ENCODE data around the gene HYKK. TPM values are rescaled to one million over a fixed set of nuclear protein-coding genes. Genes with fewer than 3 reads are reported as not detected.
"Not testable (repeated sequence)": the region's sequence is repeated elsewhere in the genome, so short reads cannot be mapped to it uniquely, and the experiment has no call there.

HYKK gene
- total RNA-seq, 1 donor, result 5.1 TPM

- H3K4me1 ChIP-seq (ENCODE audit: insufficient read depth, low read length), result peaks cover 11% of the 10 kb centered on the region
- no peaks in the 10 kb centered on the region for H3K79me2 ChIP-seq (ENCODE audit: insufficient read depth, low read length)
- no peaks in the 10 kb centered on the region for H3K27me3 ChIP-seq (ENCODE audit: insufficient read depth, low read length)
- TF ChIP-seq, protein P1, sequence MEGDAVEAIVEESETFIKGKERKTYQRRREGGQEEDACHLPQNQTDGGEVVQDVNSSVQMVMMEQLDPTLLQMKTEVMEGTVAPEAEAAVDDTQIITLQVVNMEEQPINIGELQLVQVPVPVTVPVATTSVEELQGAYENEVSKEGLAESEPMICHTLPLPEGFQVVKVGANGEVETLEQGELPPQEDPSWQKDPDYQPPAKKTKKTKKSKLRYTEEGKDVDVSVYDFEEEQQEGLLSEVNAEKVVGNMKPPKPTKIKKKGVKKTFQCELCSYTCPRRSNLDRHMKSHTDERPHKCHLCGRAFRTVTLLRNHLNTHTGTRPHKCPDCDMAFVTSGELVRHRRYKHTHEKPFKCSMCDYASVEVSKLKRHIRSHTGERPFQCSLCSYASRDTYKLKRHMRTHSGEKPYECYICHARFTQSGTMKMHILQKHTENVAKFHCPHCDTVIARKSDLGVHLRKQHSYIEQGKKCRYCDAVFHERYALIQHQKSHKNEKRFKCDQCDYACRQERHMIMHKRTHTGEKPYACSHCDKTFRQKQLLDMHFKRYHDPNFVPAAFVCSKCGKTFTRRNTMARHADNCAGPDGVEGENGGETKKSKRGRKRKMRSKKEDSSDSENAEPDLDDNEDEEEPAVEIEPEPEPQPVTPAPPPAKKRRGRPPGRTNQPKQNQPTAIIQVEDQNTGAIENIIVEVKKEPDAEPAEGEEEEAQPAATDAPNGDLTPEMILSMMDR (IDR thresholded peaks at IDR 0.05; ENCODE audit: extremely low read depth, low read depth, low read length), result no peak
- H3K4me2 ChIP-seq (ENCODE audit: insufficient read depth, low read length), result no peak overlapping the region
- H3K4me3 ChIP-seq (ENCODE audit: insufficient read depth, low read length), result no peak overlapping the region
- no peaks in the 10 kb centered on the region for H3K36me3 ChIP-seq (ENCODE audit: insufficient read depth, low read length)
- no peaks in the 10 kb centered on the region for H3K9me3 ChIP-seq (ENCODE audit: low read depth, low read length)
- no peak overlapping the region for H2AFZ ChIP-seq (ENCODE audit: low read length)
- DNase-seq (ENCODE audit: insufficient read length, low spot score, missing footprints), result no peak
- no peaks in the 10 kb centered on the region for H4K20me1 ChIP-seq (ENCODE audit: insufficient read depth, low read length)
- no peak overlapping the region for H3K27ac ChIP-seq (ENCODE audit: low read depth, low read length)
Observed at GRCh38 chr15:78509726-78510312, 2.4 kb downstream of the HYKK start.

- H3K79me2 ChIP-seq (ENCODE audit: insufficient read depth, low read length); H3K27me3 ChIP-seq (ENCODE audit: insufficient read depth, low read length); H3K27ac ChIP-seq (ENCODE audit: low read depth, low read length); H3K4me1 ChIP-seq (ENCODE audit: insufficient read depth, low read length); H2AFZ ChIP-seq (ENCODE audit: low read length); H3K4me3 ChIP-seq (ENCODE audit: insufficient read depth, low read length); H4K20me1 ChIP-seq (ENCODE audit: insufficient read depth, low read length); H3K4me2 ChIP-seq (ENCODE audit: insufficient read depth, low read length); H3K9me3 ChIP-seq (ENCODE audit: low read depth, low read length); DNase-seq (ENCODE audit: insufficient read length, low spot score, missing footprints); H3K36me3 ChIP-seq (ENCODE audit: insufficient read depth, low read length): not testable (repeated sequence)
Observed at GRCh38 chr15:78520035-78520434, 12.7 kb downstream of the HYKK start.

DNA sequence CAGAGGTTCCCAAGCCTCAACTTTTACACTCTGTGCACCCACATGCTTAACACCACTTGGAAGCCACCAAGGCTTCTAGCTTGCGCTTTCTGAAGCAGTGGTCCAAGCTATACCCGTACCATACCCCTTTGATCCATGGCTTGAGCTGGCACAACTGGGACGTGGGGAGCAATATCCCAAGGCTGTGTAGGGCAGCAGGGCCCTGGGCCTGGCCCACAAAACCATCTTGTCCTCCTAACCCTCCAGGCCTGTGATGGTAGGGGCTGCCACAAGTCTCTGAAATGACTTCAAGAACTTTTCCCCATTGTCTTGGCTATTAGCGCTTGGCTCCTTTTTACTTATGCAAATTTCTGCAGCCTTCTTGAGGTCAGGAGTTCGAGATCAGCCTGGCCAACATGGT, 16.9 kb downstream of the HYKK start:
- Histone ChIP-seq H3K4me2 (ENCODE audit: insufficient read depth, low read length) (no peak overlapping the region), H3K27me3 (ENCODE audit: insufficient read depth, low read length) (no peaks in the 10 kb centered on the region), H2AFZ (ENCODE audit: low read length) (no peak overlapping the region), H3K36me3 (ENCODE audit: insufficient read depth, low read length) (no peaks in the 10 kb centered on the region), H3K27ac (ENCODE audit: low read depth, low read length) (no peak overlapping the region), H4K20me1 (ENCODE audit: insufficient read depth, low read length) (no peaks in the 10 kb centered on the region), H3K9me3 (ENCODE audit: low read depth, low read length) (no peaks in the 10 kb centered on the region), H3K4me3 (ENCODE audit: insufficient read depth, low read length) (no peak overlapping the region), H3K4me1 (ENCODE audit: insufficient read depth, low read length) (no peaks in the 10 kb centered on the region), H3K79me2 (ENCODE audit: insufficient read depth, low read length) (no peaks in the 10 kb centered on the region)
- DNase-seq (ENCODE audit: insufficient read length, low spot score, missing footprints), result no peak
- TF ChIP-seq, protein P1 (IDR thresholded peaks at IDR 0.05; ENCODE audit: extremely low read depth, low read depth, low read length), result no peak

DNA sequence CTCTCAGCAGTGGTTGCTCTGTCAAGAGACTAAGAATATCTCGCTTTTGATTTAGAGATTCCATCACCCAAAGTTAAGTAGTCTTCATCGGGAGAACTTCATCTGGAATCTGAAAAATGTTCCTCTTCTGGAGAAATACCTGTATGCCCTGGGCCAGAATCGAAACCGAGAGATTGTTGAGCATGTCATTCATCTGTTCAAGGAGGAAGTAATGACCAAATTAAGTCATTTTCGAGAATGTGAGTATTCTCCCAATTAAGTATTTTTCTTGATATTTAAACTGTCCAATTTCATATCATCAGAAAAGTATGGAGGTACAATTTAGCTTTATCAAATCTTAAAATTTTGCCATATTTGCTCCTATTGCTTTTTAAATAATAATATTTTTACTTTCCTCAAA, 19.9 kb downstream of the HYKK start:
- H3K27ac ChIP-seq (ENCODE audit: low read depth, low read length), result no peak overlapping the region
- no peak overlapping the region for H3K4me2 ChIP-seq (ENCODE audit: insufficient read depth, low read length)
- TF ChIP-seq, protein P1 (IDR thresholded peaks at IDR 0.05; ENCODE audit: extremely low read depth, low read depth, low read length), result no peak
- DNase-seq (ENCODE audit: insufficient read length, low spot score, missing footprints), result no peak
- H3K36me3 ChIP-seq (ENCODE audit: insufficient read depth, low read length), result no peaks in the 10 kb centered on the region
- H3K4me3 ChIP-seq (ENCODE audit: insufficient read depth, low read length), result no peak overlapping the region
- H3K27me3 ChIP-seq (ENCODE audit: insufficient read depth, low read length), result no peaks in the 10 kb centered on the region
- no peaks in the 10 kb centered on the region for H3K9me3 ChIP-seq (ENCODE audit: low read depth, low read length)
- no peaks in the 10 kb centered on the region for H4K20me1 ChIP-seq (ENCODE audit: insufficient read depth, low read length)
- no peak overlapping the region for H2AFZ ChIP-seq (ENCODE audit: low read length)
- H3K4me1 ChIP-seq (ENCODE audit: insufficient read depth, low read length), result no peaks in the 10 kb centered on the region
- H3K79me2 ChIP-seq (ENCODE audit: insufficient read depth, low read length), result no peaks in the 10 kb centered on the region

Measured in osteoblast (primary cell).